ENCODE measurements around the gene MYPN. TPM values are rescaled to one million over a fixed set of nuclear protein-coding genes. Genes with fewer than 3 reads are reported as not detected.

MYPN gene
- total RNA-seq, 1 donor, result not detected

- no peak for DNase-seq (ENCODE audit: low read depth in 2 of 3, low spot score in 2 of 3)
Measured at GRCh38 chr10:68092512-68092911, 16.8 kb upstream of the MYPN start.

GRCh38 chr10:68095153-68095552, 14.1 kb upstream of the MYPN start:
- no peak for DNase-seq (ENCODE audit: low read depth in 2 of 3, low spot score in 2 of 3)

GRCh38 chr10:68096913-68097516, 12.3 kb upstream of the MYPN start:
- DNase-seq (ENCODE audit: low read depth in 2 of 3, low spot score in 2 of 3), result no peak

- DNase-seq (ENCODE audit: low read depth in 2 of 3, low spot score in 2 of 3), result no peak
Measured at GRCh38 chr10:68099736-68100135, 9.6 kb upstream of the MYPN start.

GRCh38 chr10:68101066-68101465, 8.2 kb upstream of the MYPN start:
- DNase-seq (ENCODE audit: low read depth in 2 of 3, low spot score in 2 of 3), result no peak

- no peak for DNase-seq (ENCODE audit: low read depth in 2 of 3, low spot score in 2 of 3)
Measured at GRCh38 chr10:68103261-68103878, 5.9 kb upstream of the MYPN start.

- DNase-seq (ENCODE audit: low read depth in 2 of 3, low spot score in 2 of 3), result no peak
Measured at GRCh38 chr10:68103901-68104300, 5.4 kb upstream of the MYPN start.

- DNase-seq (ENCODE audit: low read depth in 2 of 3, low spot score in 2 of 3), result no peak
Measured at GRCh38 chr10:68105820-68106219, 3.5 kb upstream of the MYPN start.

- DNase-seq (ENCODE audit: low read depth in 2 of 3, low spot score in 2 of 3), result no peak
Measured at GRCh38 chr10:68106656-68107055, 2.6 kb upstream of the MYPN start.

- no peak for DNase-seq (ENCODE audit: low read depth in 2 of 3, low spot score in 2 of 3)
Measured at GRCh38 chr10:68107651-68108050, 1.6 kb upstream of the MYPN start.

- no peak for DNase-seq (ENCODE audit: low read depth in 2 of 3, low spot score in 2 of 3)
Measured at GRCh38 chr10:68108051-68108450, 1.2 kb upstream of the MYPN start.

- DNase-seq (ENCODE audit: low read depth in 2 of 3, low spot score in 2 of 3), result no peak
Measured at GRCh38 chr10:68108653-68109052, 635 bp upstream of the MYPN start.

GRCh38 chr10:68110027-68110426, 739 bp downstream of the MYPN start:
- DNase-seq (ENCODE audit: low read depth in 2 of 3, low spot score in 2 of 3), result no peak

- DNase-seq (ENCODE audit: low read depth in 2 of 3, low spot score in 2 of 3), result no peak
Measured at GRCh38 chr10:68111584-68111983, 2.3 kb downstream of the MYPN start.

GRCh38 chr10:68112837-68113236, 3.5 kb downstream of the MYPN start:
- no peak for DNase-seq (ENCODE audit: low read depth in 2 of 3, low spot score in 2 of 3)

- no peak for DNase-seq (ENCODE audit: low read depth in 2 of 3, low spot score in 2 of 3)
Measured at GRCh38 chr10:68118657-68119056, 9.4 kb downstream of the MYPN start.

GRCh38 chr10:68121020-68121743, 11.9 kb downstream of the MYPN start:
- no peak for DNase-seq (ENCODE audit: low read depth in 2 of 3, low spot score in 2 of 3)

GRCh38 chr10:68121852-68122251, 12.6 kb downstream of the MYPN start:
- DNase-seq (ENCODE audit: low read depth in 2 of 3, low spot score in 2 of 3), result no peak

GRCh38 chr10:68124718-68125117, 15.4 kb downstream of the MYPN start:
- DNase-seq (ENCODE audit: low read depth in 2 of 3, low spot score in 2 of 3), result no peak

- DNase-seq (ENCODE audit: low read depth in 2 of 3, low spot score in 2 of 3), result no peak
Measured at GRCh38 chr10:68125772-68126171, 16.5 kb downstream of the MYPN start.

GRCh38 chr10:68128015-68128414, 18.7 kb downstream of the MYPN start:
- no peak for DNase-seq (ENCODE audit: low read depth in 2 of 3, low spot score in 2 of 3)

- DNase-seq (ENCODE audit: low read depth in 2 of 3, low spot score in 2 of 3), result no peak
Measured at GRCh38 chr10:68132391-68132790, 23.1 kb downstream of the MYPN start.
